Glutamatergic neuron (in vitro differentiated cells): ENCODE results near the gene HOOK1. TPM values are rescaled to one million over a fixed set of nuclear protein-coding genes. Genes with fewer than 3 reads are reported as not detected.
"Not testable (repeated sequence)": the region's sequence is repeated elsewhere in the genome, so short reads cannot be mapped to it uniquely, and the experiment has no call there.

Experiments
- DNase-seq: peaks from one replicate; pipeline ENCODE4 v3.0.0; 2022
- H3K27ac Mint-ChIP-seq: one replicate; pipeline ENCODE4 v1.8.0; 2020; ENCODE audit warnings: mild to moderate bottlenecking, mixed read lengths, inconsistent platforms; ENCODE audit not compliant: unreplicated experiment
- H3K27me3 Mint-ChIP-seq: one replicate; pipeline ENCODE4 v1.8.0; 2020; ENCODE audit warnings: mild to moderate bottlenecking, moderate library complexity, mixed read lengths, inconsistent platforms; ENCODE audit not compliant: unreplicated experiment
- H3K36me3 Mint-ChIP-seq: one replicate; pipeline ENCODE4 v1.8.0; 2020; ENCODE audit warnings: mild to moderate bottlenecking, mixed read lengths, inconsistent platforms; ENCODE audit not compliant: unreplicated experiment
- H3K4me1 Mint-ChIP-seq: one replicate; pipeline ENCODE4 v1.8.0; 2020; ENCODE audit warnings: mild to moderate bottlenecking, low read depth, mixed read lengths, inconsistent platforms; ENCODE audit not compliant: unreplicated experiment
- H3K4me3 Mint-ChIP-seq: one replicate; pipeline ENCODE4 v1.8.0; 2020; ENCODE audit warnings: mild to moderate bottlenecking, mixed read lengths, inconsistent platforms; ENCODE audit not compliant: unreplicated experiment
- H3K9me3 Mint-ChIP-seq: one replicate; pipeline ENCODE4 v1.8.0; 2020; ENCODE audit warnings: mild to moderate bottlenecking, moderate library complexity, mixed read lengths, inconsistent platforms; ENCODE audit not compliant: unreplicated experiment
- CTCF ChIP-seq: fragments of 200-600 bp; sonication (generic); IDR thresholded peaks from one replicate; pipeline ENCODE4 v1.5.0; 2021; ENCODE audit not compliant: partially characterized antibody, unreplicated experiment
- total RNA-seq: library from RNA; stranded (reverse); fragmentation: NEBNext Ultra II Directional; extraction: Animal tissue kit (Norgen Biotek cat#: 25700); gene quantifications from one replicate; pipeline ENCODE4 v1.2.1, GENCODE V29; 2021; ENCODE audit not compliant: unreplicated experiment

Gene HOOK1
- total RNA-seq, 1 donor from 2014 or later: 2.1 TPM

- Mint-ChIP-seq H3K27me3 (no peaks in the 10 kb centered on the region), H3K9me3 (no peaks in the 10 kb centered on the region), H3K4me3 (no peak overlapping the region), H3K27ac (no peak overlapping the region), H3K36me3 (no peaks in the 10 kb centered on the region), H3K4me1 (no peaks in the 10 kb centered on the region)
- no peak for TF ChIP-seq CTCF
- no peak for DNase-seq
Measured at GRCh38 chr1:59833022-59833421, 18.3 kb downstream of the HOOK1 start.

GRCh38 chr1:59833991-59834390 is 19.2 kb downstream of the HOOK1 start:
- H3K27me3 Mint-ChIP-seq: no peaks in the 10 kb centered on the region
- DNase-seq: no peak
- H3K9me3 Mint-ChIP-seq: no peaks in the 10 kb centered on the region
- no peak overlapping the region for H3K27ac Mint-ChIP-seq
- no peaks in the 10 kb centered on the region for H3K36me3 Mint-ChIP-seq
- no peaks in the 10 kb centered on the region for H3K4me1 Mint-ChIP-seq
- TF ChIP-seq CTCF: no peak
- H3K4me3 Mint-ChIP-seq: no peak overlapping the region

- DNase-seq, H3K36me3 Mint-ChIP-seq, H3K9me3 Mint-ChIP-seq, H3K4me1 Mint-ChIP-seq, H3K27ac Mint-ChIP-seq, H3K4me3 Mint-ChIP-seq, H3K27me3 Mint-ChIP-seq: not testable (repeated sequence)
Measured at GRCh38 chr1:59837857-59838256, 23.1 kb downstream of the HOOK1 start.

DNA sequence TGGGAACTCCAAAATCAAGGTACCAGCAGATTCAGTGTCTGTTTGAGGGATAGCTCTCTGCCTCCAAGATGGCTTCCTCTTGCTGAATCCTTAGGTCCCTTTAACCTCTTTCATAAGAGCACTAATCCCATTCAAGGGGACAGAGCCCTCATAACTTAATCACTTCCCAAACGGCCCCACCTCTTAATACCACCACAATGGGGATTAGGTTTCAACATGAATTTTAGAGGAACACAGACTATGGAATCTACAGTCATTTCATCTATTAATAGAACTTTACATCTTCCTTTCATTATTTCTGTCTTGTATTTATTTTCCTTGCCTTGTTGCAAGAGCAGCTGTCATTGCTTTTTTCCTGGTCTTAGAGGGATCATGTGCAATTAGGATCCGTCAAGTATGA is 30.3 kb downstream of the HOOK1 start:
- H3K36me3 Mint-ChIP-seq: no peaks in the 10 kb centered on the region
- H3K27ac Mint-ChIP-seq: no peak overlapping the region
- H3K4me3 Mint-ChIP-seq: no peak overlapping the region

DNA sequence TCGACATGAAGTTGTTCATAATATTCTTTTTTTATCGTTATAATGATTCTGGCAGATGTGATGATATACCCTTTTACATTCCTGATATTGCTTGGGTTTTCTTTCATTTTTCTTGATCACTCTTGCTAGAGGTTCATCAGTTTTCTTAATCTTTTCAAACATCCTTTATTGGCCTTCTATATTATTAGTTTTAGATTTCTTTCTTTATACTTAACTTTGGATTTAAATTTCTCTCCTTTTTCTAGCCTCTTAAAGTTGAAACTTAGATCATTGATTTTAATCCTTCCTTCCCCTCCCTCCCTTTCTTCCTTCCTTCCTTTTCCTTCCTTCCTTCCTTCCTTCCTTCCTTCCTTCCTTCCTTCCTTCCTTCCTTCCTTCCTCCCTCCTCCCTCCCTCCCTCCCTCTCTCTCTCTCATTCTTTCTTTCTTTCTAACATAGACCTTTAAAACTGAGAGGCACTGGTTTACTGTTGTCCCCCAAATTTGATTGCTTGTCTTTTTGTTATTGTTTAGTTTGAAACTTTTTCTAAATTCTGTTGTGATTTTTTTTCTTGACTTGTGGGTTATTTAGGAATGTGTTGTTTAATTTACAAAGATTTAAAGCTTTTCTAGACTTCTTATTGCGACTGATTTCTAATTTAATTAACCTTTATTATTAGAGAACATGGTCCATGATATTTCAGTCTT is 31.6 kb downstream of the HOOK1 start:
- Mint-ChIP-seq H3K9me3 (no peaks in the 10 kb centered on the region), H3K27ac (no peak overlapping the region), H3K4me3 (no peak overlapping the region), H3K27me3 (no peaks in the 10 kb centered on the region), H3K36me3 (no peaks in the 10 kb centered on the region), H3K4me1 (no peaks in the 10 kb centered on the region)
- no peak for TF ChIP-seq CTCF
- no peak for DNase-seq

More for the DNA sequence above, 30.3 kb downstream of the HOOK1 start:
- no peaks in the 10 kb centered on the region for H3K4me1 Mint-ChIP-seq
- no peak for DNase-seq
- H3K27me3 Mint-ChIP-seq: no peaks in the 10 kb centered on the region
- no peaks in the 10 kb centered on the region for H3K9me3 Mint-ChIP-seq
- TF ChIP-seq CTCF: no peak
